Endothelial cell of umbilical vein (primary cell): ENCODE results near the gene SLC38A6. TPM values are rescaled to one million over a fixed set of nuclear protein-coding genes. Genes with fewer than 3 reads are reported as not detected.

Experiments
- BruUV-seq: library from RNA; stranded (reverse); fragments of 400-500 nt; replicated peaks from 2 replicates; lab custom pipeline; 2021; lab: Mats Ljungman, UMichigan
- CTCF ChIA-PET: fragments of 300-600, 350-600 bp; sonication (Branson Sonifier 250); formaldehyde crosslinking; loops from one replicate; lab custom pipeline; 2021; ENCODE audit warnings: antibody characterized with exemption, inconsistent platforms; lab: Charles Lee
- POLR2A ChIA-PET: fragments of 300-600, 350-600 bp; sonication (Branson Sonifier 250); formaldehyde crosslinking; loops from one replicate; lab custom pipeline; 2021; ENCODE audit warnings: antibody characterized with exemption, inconsistent platforms; lab: Charles Lee
- DNase-seq: peaks from one replicate; pipeline ENCODE4 v3.0.0-alpha.2; 2011; ENCODE audit warnings: low read depth, low spot score
- FAIRE-seq: peaks from 2 replicates; lab custom pipeline; 2011; peaks lifted over from hg19 to GRCh38; lab: Jason Lieb, UNC
- H2AFZ ChIP-seq: 2 replicates; pipeline ENCODE4 v1.6.0; 2012; ENCODE audit warnings: low read depth, low read length, control low read depth, inconsistent platforms
- H3K27ac ChIP-seq: 2 replicates; pipeline ENCODE4 v1.5.1; 2011; ENCODE audit warnings: low read depth, mild to moderate bottlenecking, control low read depth, low read length, moderate library complexity; ENCODE audit not compliant: insufficient read depth
- H3K27me3 ChIP-seq, 2 experiments: 2 replicates each; pipeline versions ENCODE4 v1.6.0 to v1.6.1; 2011; ENCODE audit warnings: low read length in 2 of 2, mixed read lengths in 1 of 2; ENCODE audit not compliant: control insufficient read depth in 2 of 2, insufficient read depth in 2 of 2
- H3K36me3 ChIP-seq, 2 experiments: 2 replicates in 1 of 2; 3 replicates in 1 of 2; pipeline ENCODE4 v1.5.1; 2011; ENCODE audit warnings: low read length in 2 of 2, mild to moderate bottlenecking in 1 of 2, moderate library complexity in 1 of 2; ENCODE audit not compliant: control insufficient read depth in 2 of 2, insufficient read depth in 2 of 2; ENCODE audit errors: extremely low read depth in 1 of 2
- H3K4me1 ChIP-seq: 3 replicates; pipeline ENCODE4 v1.5.1; 2011; ENCODE audit warnings: mild to moderate bottlenecking, low read length; ENCODE audit not compliant: control insufficient read depth, insufficient read depth; ENCODE audit errors: extremely low read depth
- H3K4me2 ChIP-seq: 2 replicates; pipeline ENCODE4 v1.6.1; 2011; ENCODE audit warnings: low read length, control low read depth, mixed read lengths; ENCODE audit not compliant: insufficient read depth
- H3K4me3 ChIP-seq, 3 experiments: fragments of 200-600 bp in 1 of 3; sonication (generic), shearing (Covaris generic) in 1 of 3; replicated peaks in 1 of 3; 2 replicates each; pipeline ENCODE4 v1.5.1; 2011 to 2016; ENCODE audit warnings: control low read depth in 3 of 3, low read length in 3 of 3, mild to moderate bottlenecking in 2 of 3, inconsistent platforms in 1 of 3, low read depth in 1 of 3, moderate library complexity in 1 of 3; ENCODE audit not compliant: insufficient read depth in 1 of 3
- H3K79me2 ChIP-seq: 2 replicates; pipeline ENCODE4 v1.6.0; 2012; ENCODE audit warnings: low read length, inconsistent platforms; ENCODE audit not compliant: control insufficient read depth, insufficient read depth
- H3K9ac ChIP-seq: replicated peaks from 2 replicates; pipeline ENCODE3; 2011; ENCODE audit warnings: low read length, control low read depth; ENCODE audit not compliant: insufficient read depth; ENCODE audit errors: extremely low read depth
- H3K9me1 ChIP-seq: replicated peaks from 3 replicates; pipeline ENCODE4 v1.6.0; 2011; ENCODE audit warnings: mild to moderate bottlenecking, low read length; ENCODE audit not compliant: control insufficient read depth, insufficient read depth; ENCODE audit errors: extremely low read depth
- H3K9me3 ChIP-seq: replicated peaks from 2 replicates; pipeline ENCODE4 v1.5.1; 2012; ENCODE audit warnings: low read length, inconsistent platforms; ENCODE audit not compliant: control insufficient read depth, insufficient read depth
- H4K20me1 ChIP-seq: replicated peaks from 2 replicates; pipeline ENCODE3; 2011; ENCODE audit warnings: mild to moderate bottlenecking, low read length; ENCODE audit not compliant: control insufficient read depth, insufficient read depth; ENCODE audit errors: extremely low read depth
- EZH2 ChIP-seq: IDR thresholded peaks from 2 replicates; pipeline ENCODE4 v1.6.1; 2012; ENCODE audit warnings: borderline replicate concordance, low read depth, mild to moderate bottlenecking, moderate library complexity, low read length, inconsistent platforms; ENCODE audit not compliant: severe bottlenecking
- FOS ChIP-seq: IDR thresholded peaks from 2 replicates; pipeline ENCODE4 v1.6.1; 2011; ENCODE audit warnings: mild to moderate bottlenecking, low read length, moderate library complexity, borderline replicate concordance; ENCODE audit not compliant: insufficient read depth
- GATA2 ChIP-seq: IDR thresholded peaks from 2 replicates; pipeline ENCODE4 v1.7.0; 2011; ENCODE audit warnings: low read depth, mild to moderate bottlenecking, moderate library complexity, mixed read lengths, low read length; ENCODE audit not compliant: insufficient read length, insufficient read depth
- JUN ChIP-seq: IDR thresholded peaks from 2 replicates; pipeline ENCODE4 v1.6.1; 2011; ENCODE audit warnings: borderline replicate concordance, low read depth; ENCODE audit not compliant: insufficient read length, insufficient read depth
- MYC ChIP-seq: IDR thresholded peaks from one replicate; pipeline ENCODE4 v1.6.1; 2011; ENCODE audit warnings: mild to moderate bottlenecking, low read depth, low read length
- POLR2A ChIP-seq: IDR thresholded peaks from 2 replicates; pipeline ENCODE4 v1.6.1; 2012; ENCODE audit warnings: low read depth, mild to moderate bottlenecking, control low read depth, low read length
- POLR2AphosphoS5 ChIP-seq: IDR thresholded peaks from 2 replicates; pipeline ENCODE4 v1.6.1; 2012; ENCODE audit warnings: low read depth, mild to moderate bottlenecking, control low read depth, low read length, moderate library complexity; ENCODE audit not compliant: insufficient read depth
- dilution Hi-C: fragments of 300-500 bp; cut with MboI; formaldehyde crosslinking; loops from one replicate; pipeline ENCODE4 v1.15.0; 2019; ENCODE audit warnings: low sequenced_read_pairs; ENCODE audit not compliant: extremely low pct_ligation_motif_present
- intact Hi-C: fragments of 100-400 bp; cut with micrococcal nuclease; formaldehyde crosslinking; loops from one replicate; pipeline ENCODE4 v1.10.0; 2022
- polyA plus RNA-seq, 4 experiments: library from polyadenylated mRNA; depleted of rRNA in 3 of 4; stranded (reverse) in 3 of 4; unstranded in 1 of 4; fragments of >200 nt; gene quantifications; 2 replicates each; pipeline versions ENCODE4 v1.2.1 to v1.2.3, GENCODE V29; 2011 to 2012; ENCODE audit warnings: missing spikeins in 1 of 4
- total RNA-seq: library from RNA; stranded (reverse); gene quantifications from 2 replicates; pipeline ENCODE4 v1.2.3, GENCODE V29; 2021
- TF ChIP-seq, protein P1 (sequence below): IDR thresholded peaks from 2 replicates; pipeline ENCODE4 v1.6.1; 2011; ENCODE audit not compliant: insufficient read depth, insufficient read length
- TF ChIP-seq, protein P2 (sequence below), 2 donors: IDR thresholded peaks; 1 replicate in 1 of 2; 2 replicates in 1 of 2; pipeline ENCODE4 v1.5.1; 2011; ENCODE audit warnings: low read length in 2 of 2, mild to moderate bottlenecking in 2 of 2, moderate library complexity in 2 of 2, control low read depth in 1 of 2, inconsistent platforms in 1 of 2, low read depth in 1 of 2; ENCODE audit not compliant: insufficient read depth in 1 of 2; ENCODE audit errors: extremely low read depth in 1 of 2

Gene SLC38A6
- total and polyA plus RNA-seq, 2 donors (not counting 3 experiments of a cell fraction or from before 2014, with no cell fraction given), result 17.3 to 24.6 TPM

DNA sequence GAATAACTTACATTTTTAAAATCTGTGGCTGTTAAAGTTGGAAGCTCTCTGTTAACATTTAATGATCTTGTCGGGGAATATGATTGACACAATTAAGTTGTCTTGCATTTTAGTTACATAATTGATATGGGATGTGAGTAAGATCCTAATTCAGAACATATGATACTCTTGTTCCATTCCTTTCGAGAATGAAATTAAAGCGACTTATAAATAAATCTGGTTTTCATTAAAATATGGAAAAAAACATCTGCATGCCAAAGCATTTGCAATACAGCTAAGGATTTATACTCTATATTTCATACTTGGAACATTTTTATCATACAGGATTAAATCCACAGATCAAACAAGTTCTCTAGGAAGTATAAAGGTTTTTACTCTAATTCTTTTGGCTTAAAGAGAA is 52.0 kb downstream of the SLC38A6 start:
- Histone ChIP-seq H3K4me1 (peaks cover 3% of the 10 kb centered on the region), H3K9me1 (no peaks in the 10 kb centered on the region), H3K79me2 (no peaks in the 10 kb centered on the region), H3K9ac (no peak overlapping the region), H3K4me3 (no peak overlapping the region), H4K20me1 (no peaks in the 10 kb centered on the region), H3K9me3 (no peaks in the 10 kb centered on the region), H3K36me3 (no peaks in the 10 kb centered on the region), H3K4me2 (no peak overlapping the region), H3K27ac (no peak overlapping the region), H2AFZ (no peak overlapping the region), H3K27me3 (no peaks in the 10 kb centered on the region)
- BruUV-seq, result no TSS peak
- no peak for DNase-seq
- TF ChIP-seq FOS, result no peak
- TF ChIP-seq, protein P1, sequence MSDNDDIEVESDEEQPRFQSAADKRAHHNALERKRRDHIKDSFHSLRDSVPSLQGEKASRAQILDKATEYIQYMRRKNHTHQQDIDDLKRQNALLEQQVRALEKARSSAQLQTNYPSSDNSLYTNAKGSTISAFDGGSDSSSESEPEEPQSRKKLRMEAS, result no peak
- no peak for TF ChIP-seq POLR2AphosphoS5
- TF ChIP-seq, protein P2, sequence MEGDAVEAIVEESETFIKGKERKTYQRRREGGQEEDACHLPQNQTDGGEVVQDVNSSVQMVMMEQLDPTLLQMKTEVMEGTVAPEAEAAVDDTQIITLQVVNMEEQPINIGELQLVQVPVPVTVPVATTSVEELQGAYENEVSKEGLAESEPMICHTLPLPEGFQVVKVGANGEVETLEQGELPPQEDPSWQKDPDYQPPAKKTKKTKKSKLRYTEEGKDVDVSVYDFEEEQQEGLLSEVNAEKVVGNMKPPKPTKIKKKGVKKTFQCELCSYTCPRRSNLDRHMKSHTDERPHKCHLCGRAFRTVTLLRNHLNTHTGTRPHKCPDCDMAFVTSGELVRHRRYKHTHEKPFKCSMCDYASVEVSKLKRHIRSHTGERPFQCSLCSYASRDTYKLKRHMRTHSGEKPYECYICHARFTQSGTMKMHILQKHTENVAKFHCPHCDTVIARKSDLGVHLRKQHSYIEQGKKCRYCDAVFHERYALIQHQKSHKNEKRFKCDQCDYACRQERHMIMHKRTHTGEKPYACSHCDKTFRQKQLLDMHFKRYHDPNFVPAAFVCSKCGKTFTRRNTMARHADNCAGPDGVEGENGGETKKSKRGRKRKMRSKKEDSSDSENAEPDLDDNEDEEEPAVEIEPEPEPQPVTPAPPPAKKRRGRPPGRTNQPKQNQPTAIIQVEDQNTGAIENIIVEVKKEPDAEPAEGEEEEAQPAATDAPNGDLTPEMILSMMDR (IDR thresholded peaks at IDR 0.05; ENCODE audit: extremely low read depth in 1 of 2, insufficient read depth in 1 of 2, low read depth in 1 of 2, low read length in 2 of 2), result no peak
- TF ChIP-seq GATA2, result no peak
- no peak for TF ChIP-seq EZH2
- TF ChIP-seq JUN, result no peak
- no peak for TF ChIP-seq MYC
- TF ChIP-seq POLR2A, result no peak
- dilution Hi-C loops (loop anchor here (25.0 kb wide), 1 partner anchor 396 kb away; the partner anchor contains the start of gene SIX1), intact Hi-C loops (no loop called here)
- CTCF ChIA-PET, result interaction anchor here (0.6 to 2.2 kb wide), 3 partner anchors 10 to 221 kb away, joined by 3 to 12 read pairs (median 4); no protein-coding TSS in a partner anchor
- POLR2A ChIA-PET, result no interaction called here
- FAIRE-seq, result no peak
